ENCODE results near the gene CRADD. TPM values are rescaled to one million over a fixed set of nuclear protein-coding genes. Genes with fewer than 3 reads are reported as not detected.

CRADD gene
- total and polyA plus RNA-seq, 2 of the 4 experiments (the other 2 are of a cell fraction) = 11.1 to 14.0 TPM

GRCh38 chr12:93745286-93745685 lies 68.1 kb downstream of the CRADD start:
- no peak overlapping the region for H3K4me3 ChIP-seq (ENCODE audit: insufficient read depth, low read depth, low read length)
- no peak for ATAC-seq (ENCODE audit: low read depth)
- H4K8ac ChIP-seq (ENCODE audit: low read depth in 2 of 2, low read length in 2 of 2) = no peak overlapping the region
- no peak overlapping the region for H3K18ac ChIP-seq (ENCODE audit: low read depth, low read length)
- H3K9me3 ChIP-seq (ENCODE audit: control insufficient read depth, insufficient read depth, low read length) = no peaks in the 10 kb centered on the region
- no peak overlapping the region for H3K14ac ChIP-seq (replicated peaks; ENCODE audit: low read depth, low read length)
- CTCF ChIA-PET = interaction anchor here (0.5 kb wide), 1 partner anchor 145 kb away, joined by 5 read pairs; no protein-coding TSS in a partner anchor
- H3K4me1 ChIP-seq (ENCODE audit: control insufficient read depth, insufficient read depth, low read length) = peaks cover 5% of the 10 kb centered on the region
- no CpG with 5 or more reads among the region's 2 CpGs for WGBS, 2 experiments (ENCODE audit: extremely low coverage in 2 of 2, insufficient read length in 1 of 2)
- H3K79me1 ChIP-seq (ENCODE audit: low read depth in 1 of 2, low read length in 2 of 2) = peaks cover 5 to 7% of the 10 kb centered on the region in 2 experiments; a peak in 3 of 4 replicates
- 0 out of 2 replicates have a peak, but pooled peaks cover 2% of the 10 kb centered on the region for H3K9me1 ChIP-seq (ENCODE audit: insufficient read depth, low read length)
- H3K9ac ChIP-seq (ENCODE audit: low read depth, low read length) = no peak overlapping the region
- POLR2A ChIA-PET (ENCODE audit: unreplicated experiment) = no interaction called here
- no peaks in the 10 kb centered on the region for H4K20me1 ChIP-seq (ENCODE audit: insufficient read depth, low read length)
- H3K4ac ChIP-seq (ENCODE audit: low read depth, low read length) = no peak overlapping the region
- H2BK120ac ChIP-seq (ENCODE audit: low read depth, low read length) = no peak overlapping the region
- no peaks in the 10 kb centered on the region for H3K36me3 ChIP-seq (ENCODE audit: control insufficient read depth, insufficient read depth, low read length)
- no peak overlapping the region for H3K23ac ChIP-seq (ENCODE audit: low read depth, low read length)
- intact Hi-C loops (cut with micrococcal nuclease) = no loop called here
- in situ Hi-C loops (cut with MboI; ENCODE audit: low sequenced_read_pairs) = no loop called here
- no peak overlapping the region for H2AFZ ChIP-seq (replicated peaks; ENCODE audit: low read length, poor library complexity)
- no peak for DNase-seq
- H2AK5ac ChIP-seq (ENCODE audit: low read depth, low read length) = no peak overlapping the region; the same call in 1 of the 2 replicates
- no peak for TF ChIP-seq MXI1 (IDR thresholded peaks at IDR 0.05; ENCODE audit: borderline replicate concordance, low read depth, low read length)
- no peak for TF ChIP-seq RFX5 (IDR thresholded peaks at IDR 0.05; ENCODE audit: low read depth, low read length)
- TF ChIP-seq CTCF (conservative IDR thresholded peaks at IDR 0.05; ENCODE audit: low read depth, low read length) = no peak
- no peak for TF ChIP-seq MAZ (IDR thresholded peaks at IDR 0.05; ENCODE audit: borderline replicate concordance, low read depth, low read length)
- TF ChIP-seq SMC3 (IDR thresholded peaks at IDR 0.05; ENCODE audit: low read depth, low read length) = no peak
- TF ChIP-seq FOS (IDR thresholded peaks at IDR 0.05; ENCODE audit: low read depth, low read length) = no peak
- TF ChIP-seq BHLHE40 (IDR thresholded peaks at IDR 0.05; ENCODE audit: low read depth, low read length) = no peak
- TF ChIP-seq RAD21 (IDR thresholded peaks at IDR 0.05; ENCODE audit: low read length) = no peak
- no peak for TF ChIP-seq USF2 (IDR thresholded peaks at IDR 0.05; ENCODE audit: low read depth, low read length)
- TF ChIP-seq RCOR1 (IDR thresholded peaks at IDR 0.05; ENCODE audit: insufficient replicate concordance, low read length) = no peak
- no peak for TF ChIP-seq CHD1 (IDR thresholded peaks at IDR 0.05; ENCODE audit: low read depth, low read length)
- no peak overlapping the region for H2BK5ac ChIP-seq (ENCODE audit: low read depth, low read length, poor library complexity, severe bottlenecking)
- no peak overlapping the region for H4K5ac ChIP-seq (ENCODE audit: low read depth, low read length)
- no peak overlapping the region for H2BK20ac ChIP-seq (ENCODE audit: low read depth, low read length)
- no TSS peak for BruUV-seq (replicated peaks)
- H3K56ac ChIP-seq (ENCODE audit: extremely low read depth, insufficient read depth, low read length) = no peak overlapping the region
- dilution Hi-C loops (cut with HindIII; ENCODE audit: low sequenced_read_pairs, unreplicated experiment) = no loop called here
- H2AK9ac ChIP-seq (replicated peaks; ENCODE audit: low read depth, low read length, poor library complexity) = no peak overlapping the region
- H3K4me2 ChIP-seq (ENCODE audit: low read depth, low read length) = no peak overlapping the region
- H4K91ac ChIP-seq (ENCODE audit: insufficient read depth, low read depth, low read length) = no peak overlapping the region
- no peak overlapping the region for H3K27ac ChIP-seq (ENCODE audit: insufficient read depth, low read length)
- no peak overlapping the region for H2BK15ac ChIP-seq (ENCODE audit: low read depth, low read length)
- no peaks in the 10 kb centered on the region; the same call in 1 of the 2 replicates for H3K27me3 ChIP-seq (ENCODE audit: control insufficient read depth, insufficient read depth, low read length)

All from IMR-90 (cell line).